ENCODE results near the gene PTS.

DNA sequence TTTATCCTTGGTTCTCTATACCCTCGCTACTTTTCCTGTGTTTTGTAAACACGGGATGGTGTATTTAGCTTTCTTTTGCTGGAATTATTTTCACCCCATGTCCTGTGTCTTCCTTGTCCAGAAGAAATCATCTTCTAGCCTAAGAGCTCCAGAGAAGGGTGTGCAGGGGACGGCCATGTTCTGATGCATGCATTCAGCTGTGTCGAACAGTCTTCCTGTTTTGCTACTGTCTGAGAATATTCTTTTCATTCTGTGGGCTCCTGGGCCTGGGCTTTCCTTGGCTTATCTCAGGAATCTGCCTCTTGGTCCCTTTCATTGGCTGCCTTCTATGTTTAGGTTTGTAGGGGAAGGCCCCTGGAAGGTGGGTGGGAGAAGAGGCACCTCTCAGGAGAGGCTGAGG lies 45.0 kb downstream of the PTS start:
- TF ChIP-seq EGR1 (conservative IDR thresholded peaks at IDR 0.05) (no peak), POLR2AphosphoS5 (IDR thresholded peaks at IDR 0.05; ENCODE audit: control insufficient read depth, insufficient read depth, low read depth, low read length) (no peak), NR2C2 (CRISPR knock-in tag; IDR thresholded peaks at IDR 0.05) (no peak), NR2C2 (tag; IDR thresholded peaks at IDR 0.05) (no peak)
- TF ChIP-seq, protein P1, sequence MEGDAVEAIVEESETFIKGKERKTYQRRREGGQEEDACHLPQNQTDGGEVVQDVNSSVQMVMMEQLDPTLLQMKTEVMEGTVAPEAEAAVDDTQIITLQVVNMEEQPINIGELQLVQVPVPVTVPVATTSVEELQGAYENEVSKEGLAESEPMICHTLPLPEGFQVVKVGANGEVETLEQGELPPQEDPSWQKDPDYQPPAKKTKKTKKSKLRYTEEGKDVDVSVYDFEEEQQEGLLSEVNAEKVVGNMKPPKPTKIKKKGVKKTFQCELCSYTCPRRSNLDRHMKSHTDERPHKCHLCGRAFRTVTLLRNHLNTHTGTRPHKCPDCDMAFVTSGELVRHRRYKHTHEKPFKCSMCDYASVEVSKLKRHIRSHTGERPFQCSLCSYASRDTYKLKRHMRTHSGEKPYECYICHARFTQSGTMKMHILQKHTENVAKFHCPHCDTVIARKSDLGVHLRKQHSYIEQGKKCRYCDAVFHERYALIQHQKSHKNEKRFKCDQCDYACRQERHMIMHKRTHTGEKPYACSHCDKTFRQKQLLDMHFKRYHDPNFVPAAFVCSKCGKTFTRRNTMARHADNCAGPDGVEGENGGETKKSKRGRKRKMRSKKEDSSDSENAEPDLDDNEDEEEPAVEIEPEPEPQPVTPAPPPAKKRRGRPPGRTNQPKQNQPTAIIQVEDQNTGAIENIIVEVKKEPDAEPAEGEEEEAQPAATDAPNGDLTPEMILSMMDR (IDR thresholded peaks at IDR 0.05 in 2 of 3, conservative IDR thresholded peaks at IDR 0.05 in 1 of 3; ENCODE audit: insufficient read depth in 2 of 3, low read depth in 1 of 3, low read length in 3 of 3) = no peak
- TF ChIP-seq, protein P2, sequence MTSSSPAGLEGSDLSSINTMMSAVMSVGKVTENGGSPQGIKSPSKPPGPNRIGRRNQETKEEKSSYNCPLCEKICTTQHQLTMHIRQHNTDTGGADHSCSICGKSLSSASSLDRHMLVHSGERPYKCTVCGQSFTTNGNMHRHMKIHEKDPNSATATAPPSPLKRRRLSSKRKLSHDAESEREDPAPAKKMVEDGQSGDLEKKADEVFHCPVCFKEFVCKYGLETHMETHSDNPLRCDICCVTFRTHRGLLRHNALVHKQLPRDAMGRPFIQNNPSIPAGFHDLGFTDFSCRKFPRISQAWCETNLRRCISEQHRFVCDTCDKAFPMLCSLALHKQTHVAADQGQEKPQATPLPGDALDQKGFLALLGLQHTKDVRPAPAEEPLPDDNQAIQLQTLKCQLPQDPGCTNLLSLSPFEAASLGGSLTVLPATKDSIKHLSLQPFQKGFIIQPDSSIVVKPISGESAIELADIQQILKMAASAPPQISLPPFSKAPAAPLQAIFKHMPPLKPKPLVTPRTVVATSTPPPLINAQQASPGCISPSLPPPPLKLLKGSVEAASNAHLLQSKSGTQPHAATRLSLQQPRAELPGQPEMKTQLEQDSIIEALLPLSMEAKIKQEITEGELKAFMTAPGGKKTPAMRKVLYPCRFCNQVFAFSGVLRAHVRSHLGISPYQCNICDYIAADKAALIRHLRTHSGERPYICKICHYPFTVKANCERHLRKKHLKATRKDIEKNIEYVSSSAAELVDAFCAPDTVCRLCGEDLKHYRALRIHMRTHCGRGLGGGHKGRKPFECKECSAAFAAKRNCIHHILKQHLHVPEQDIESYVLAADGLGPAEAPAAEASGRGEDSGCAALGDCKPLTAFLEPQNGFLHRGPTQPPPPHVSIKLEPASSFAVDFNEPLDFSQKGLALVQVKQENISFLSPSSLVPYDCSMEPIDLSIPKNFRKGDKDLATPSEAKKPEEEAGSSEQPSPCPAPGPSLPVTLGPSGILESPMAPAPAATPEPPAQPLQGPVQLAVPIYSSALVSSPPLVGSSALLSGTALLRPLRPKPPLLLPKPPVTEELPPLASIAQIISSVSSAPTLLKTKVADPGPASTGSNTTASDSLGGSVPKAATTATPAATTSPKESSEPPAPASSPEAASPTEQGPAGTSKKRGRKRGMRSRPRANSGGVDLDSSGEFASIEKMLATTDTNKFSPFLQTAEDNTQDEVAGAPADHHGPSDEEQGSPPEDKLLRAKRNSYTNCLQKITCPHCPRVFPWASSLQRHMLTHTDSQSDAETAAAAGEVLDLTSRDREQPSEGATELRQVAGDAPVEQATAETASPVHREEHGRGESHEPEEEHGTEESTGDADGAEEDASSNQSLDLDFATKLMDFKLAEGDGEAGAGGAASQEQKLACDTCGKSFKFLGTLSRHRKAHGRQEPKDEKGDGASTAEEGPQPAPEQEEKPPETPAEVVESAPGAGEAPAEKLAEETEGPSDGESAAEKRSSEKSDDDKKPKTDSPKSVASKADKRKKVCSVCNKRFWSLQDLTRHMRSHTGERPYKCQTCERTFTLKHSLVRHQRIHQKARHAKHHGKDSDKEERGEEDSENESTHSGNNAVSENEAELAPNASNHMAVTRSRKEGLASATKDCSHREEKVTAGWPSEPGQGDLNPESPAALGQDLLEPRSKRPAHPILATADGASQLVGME (CRISPR knock-in tag; IDR thresholded peaks at IDR 0.05) = no peak
- TF ChIP-seq, protein P3, sequence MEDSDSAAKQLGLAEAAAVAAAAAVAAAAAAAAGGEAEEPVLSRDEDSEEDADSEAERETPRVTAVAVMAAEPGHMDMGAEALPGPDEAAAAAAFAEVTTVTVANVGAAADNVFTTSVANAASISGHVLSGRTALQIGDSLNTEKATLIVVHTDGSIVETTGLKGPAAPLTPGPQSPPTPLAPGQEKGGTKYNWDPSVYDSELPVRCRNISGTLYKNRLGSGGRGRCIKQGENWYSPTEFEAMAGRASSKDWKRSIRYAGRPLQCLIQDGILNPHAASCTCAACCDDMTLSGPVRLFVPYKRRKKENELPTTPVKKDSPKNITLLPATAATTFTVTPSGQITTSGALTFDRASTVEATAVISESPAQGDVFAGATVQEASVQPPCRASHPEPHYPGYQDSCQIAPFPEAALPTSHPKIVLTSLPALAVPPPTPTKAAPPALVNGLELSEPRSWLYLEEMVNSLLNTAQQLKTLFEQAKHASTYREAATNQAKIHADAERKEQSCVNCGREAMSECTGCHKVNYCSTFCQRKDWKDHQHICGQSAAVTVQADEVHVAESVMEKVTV (CRISPR knock-in tag; IDR thresholded peaks at IDR 0.05) = no peak

Data from K562 (cell line).